Endothelial cell of umbilical vein (primary cell): ENCODE results near the gene MICA. TPM values are rescaled to one million over a fixed set of nuclear protein-coding genes. Genes with fewer than 3 reads are reported as not detected.

Experiments used
- BruUV-seq: library from RNA; stranded (reverse); fragments of 400-500 nt; replicated peaks from 2 replicates; lab custom pipeline; 2021; lab: Mats Ljungman, UMichigan
- CTCF ChIA-PET: fragments of 300-600, 350-600 bp; sonication (Branson Sonifier 250); formaldehyde crosslinking; loops from one replicate; lab custom pipeline; 2021; ENCODE audit warnings: antibody characterized with exemption, inconsistent platforms; lab: Charles Lee
- POLR2A ChIA-PET: fragments of 300-600, 350-600 bp; sonication (Branson Sonifier 250); formaldehyde crosslinking; loops from one replicate; lab custom pipeline; 2021; ENCODE audit warnings: antibody characterized with exemption, inconsistent platforms; lab: Charles Lee
- DNase-seq: peaks from one replicate; pipeline ENCODE4 v3.0.0-alpha.2; 2011; ENCODE audit warnings: low read depth, low spot score
- FAIRE-seq: peaks from 2 replicates; lab custom pipeline; 2011; peaks lifted over from hg19 to GRCh38; lab: Jason Lieb, UNC
- H2AFZ ChIP-seq: 2 replicates; pipeline ENCODE4 v1.6.0; 2012; ENCODE audit warnings: low read depth, low read length, control low read depth, inconsistent platforms
- H3K27ac ChIP-seq: 2 replicates; pipeline ENCODE4 v1.5.1; 2011; ENCODE audit warnings: low read depth, mild to moderate bottlenecking, control low read depth, low read length, moderate library complexity; ENCODE audit not compliant: insufficient read depth
- H3K27me3 ChIP-seq, 2 experiments: 2 replicates each; pipeline versions ENCODE4 v1.6.0 to v1.6.1; 2011; ENCODE audit warnings: low read length in 2 of 2, mixed read lengths in 1 of 2; ENCODE audit not compliant: control insufficient read depth in 2 of 2, insufficient read depth in 2 of 2
- H3K36me3 ChIP-seq, 2 experiments: 2 replicates in 1 of 2; 3 replicates in 1 of 2; pipeline ENCODE4 v1.5.1; 2011; ENCODE audit warnings: low read length in 2 of 2, mild to moderate bottlenecking in 1 of 2, moderate library complexity in 1 of 2; ENCODE audit not compliant: control insufficient read depth in 2 of 2, insufficient read depth in 2 of 2; ENCODE audit errors: extremely low read depth in 1 of 2
- H3K4me1 ChIP-seq: 3 replicates; pipeline ENCODE4 v1.5.1; 2011; ENCODE audit warnings: mild to moderate bottlenecking, low read length; ENCODE audit not compliant: control insufficient read depth, insufficient read depth; ENCODE audit errors: extremely low read depth
- H3K4me2 ChIP-seq: 2 replicates; pipeline ENCODE4 v1.6.1; 2011; ENCODE audit warnings: low read length, control low read depth, mixed read lengths; ENCODE audit not compliant: insufficient read depth
- H3K4me3 ChIP-seq, 3 experiments: fragments of 200-600 bp in 1 of 3; sonication (generic), shearing (Covaris generic) in 1 of 3; replicated peaks in 1 of 3; 2 replicates each; pipeline ENCODE4 v1.5.1; 2011 to 2016; ENCODE audit warnings: control low read depth in 3 of 3, low read length in 3 of 3, mild to moderate bottlenecking in 2 of 3, inconsistent platforms in 1 of 3, low read depth in 1 of 3, moderate library complexity in 1 of 3; ENCODE audit not compliant: insufficient read depth in 1 of 3
- H3K79me2 ChIP-seq: 2 replicates; pipeline ENCODE4 v1.6.0; 2012; ENCODE audit warnings: low read length, inconsistent platforms; ENCODE audit not compliant: control insufficient read depth, insufficient read depth
- H3K9ac ChIP-seq: replicated peaks from 2 replicates; pipeline ENCODE3; 2011; ENCODE audit warnings: low read length, control low read depth; ENCODE audit not compliant: insufficient read depth; ENCODE audit errors: extremely low read depth
- H3K9me1 ChIP-seq: replicated peaks from 3 replicates; pipeline ENCODE4 v1.6.0; 2011; ENCODE audit warnings: mild to moderate bottlenecking, low read length; ENCODE audit not compliant: control insufficient read depth, insufficient read depth; ENCODE audit errors: extremely low read depth
- H3K9me3 ChIP-seq: replicated peaks from 2 replicates; pipeline ENCODE4 v1.5.1; 2012; ENCODE audit warnings: low read length, inconsistent platforms; ENCODE audit not compliant: control insufficient read depth, insufficient read depth
- H4K20me1 ChIP-seq: replicated peaks from 2 replicates; pipeline ENCODE3; 2011; ENCODE audit warnings: mild to moderate bottlenecking, low read length; ENCODE audit not compliant: control insufficient read depth, insufficient read depth; ENCODE audit errors: extremely low read depth
- CTCF ChIP-seq, 2 donors: IDR thresholded peaks; 1 replicate in 1 of 2; 2 replicates in 1 of 2; pipeline ENCODE4 v1.5.1; 2011; ENCODE audit warnings: low read length in 2 of 2, mild to moderate bottlenecking in 2 of 2, moderate library complexity in 2 of 2, control low read depth in 1 of 2, inconsistent platforms in 1 of 2, low read depth in 1 of 2; ENCODE audit not compliant: insufficient read depth in 1 of 2; ENCODE audit errors: extremely low read depth in 1 of 2
- EZH2 ChIP-seq: IDR thresholded peaks from 2 replicates; pipeline ENCODE4 v1.6.1; 2012; ENCODE audit warnings: borderline replicate concordance, low read depth, mild to moderate bottlenecking, moderate library complexity, low read length, inconsistent platforms; ENCODE audit not compliant: severe bottlenecking
- FOS ChIP-seq: IDR thresholded peaks from 2 replicates; pipeline ENCODE4 v1.6.1; 2011; ENCODE audit warnings: mild to moderate bottlenecking, low read length, moderate library complexity, borderline replicate concordance; ENCODE audit not compliant: insufficient read depth
- GATA2 ChIP-seq: IDR thresholded peaks from 2 replicates; pipeline ENCODE4 v1.7.0; 2011; ENCODE audit warnings: low read depth, mild to moderate bottlenecking, moderate library complexity, mixed read lengths, low read length; ENCODE audit not compliant: insufficient read length, insufficient read depth
- JUN ChIP-seq: IDR thresholded peaks from 2 replicates; pipeline ENCODE4 v1.6.1; 2011; ENCODE audit warnings: borderline replicate concordance, low read depth; ENCODE audit not compliant: insufficient read length, insufficient read depth
- MAX ChIP-seq: IDR thresholded peaks from 2 replicates; pipeline ENCODE4 v1.6.1; 2011; ENCODE audit not compliant: insufficient read depth, insufficient read length
- MYC ChIP-seq: IDR thresholded peaks from one replicate; pipeline ENCODE4 v1.6.1; 2011; ENCODE audit warnings: mild to moderate bottlenecking, low read depth, low read length
- POLR2A ChIP-seq: IDR thresholded peaks from 2 replicates; pipeline ENCODE4 v1.6.1; 2012; ENCODE audit warnings: low read depth, mild to moderate bottlenecking, control low read depth, low read length
- POLR2AphosphoS5 ChIP-seq: IDR thresholded peaks from 2 replicates; pipeline ENCODE4 v1.6.1; 2012; ENCODE audit warnings: low read depth, mild to moderate bottlenecking, control low read depth, low read length, moderate library complexity; ENCODE audit not compliant: insufficient read depth
- dilution Hi-C: fragments of 300-500 bp; cut with MboI; formaldehyde crosslinking; loops from one replicate; pipeline ENCODE4 v1.15.0; 2019; ENCODE audit warnings: low sequenced_read_pairs; ENCODE audit not compliant: extremely low pct_ligation_motif_present
- intact Hi-C: fragments of 100-400 bp; cut with micrococcal nuclease; formaldehyde crosslinking; loops from one replicate; pipeline ENCODE4 v1.10.0; 2022
- polyA plus RNA-seq, 4 experiments: library from polyadenylated mRNA; depleted of rRNA in 3 of 4; stranded (reverse) in 3 of 4; unstranded in 1 of 4; fragments of >200 nt; gene quantifications; 2 replicates each; pipeline versions ENCODE4 v1.2.1 to v1.2.3, GENCODE V29; 2011 to 2012; ENCODE audit warnings: missing spikeins in 1 of 4
- total RNA-seq: library from RNA; stranded (reverse); gene quantifications from 2 replicates; pipeline ENCODE4 v1.2.3, GENCODE V29; 2021

Gene MICA
- total and polyA plus RNA-seq, 2 donors (not counting 3 experiments of a cell fraction or from before 2014, with no cell fraction given): 42.5 to 99.3 TPM

GRCh38 chr6:31450751-31451150 is 47.4 kb downstream of the MICA start:
- dilution Hi-C loops: no loop called here
- FAIRE-seq: no peak

More at GRCh38 chr6:31450751-31451150, 47.4 kb downstream of the MICA start:
- no peak for DNase-seq
- Histone ChIP-seq H3K9me1 (no peaks in the 10 kb centered on the region), H3K4me3 (no peak overlapping the region), H3K4me2 (no peak overlapping the region), H3K4me1 (no peaks in the 10 kb centered on the region), H3K27me3 (peaks cover 18 to 39% of the 10 kb centered on the region in 2 experiments), H3K9me3 (no peaks in the 10 kb centered on the region), H3K79me2 (no peaks in the 10 kb centered on the region), H3K9ac (no peak overlapping the region), H2AFZ (no peak overlapping the region), H3K27ac (no peak overlapping the region), H3K36me3 (no peaks in the 10 kb centered on the region), H4K20me1 (no peaks in the 10 kb centered on the region)
- CTCF ChIA-PET: no interaction called here
- TF ChIP-seq EZH2 (no peak), GATA2 (no peak), CTCF (IDR thresholded peaks at IDR 0.05; ENCODE audit: extremely low read depth in 1 of 2, insufficient read depth in 1 of 2, low read depth in 1 of 2, low read length in 2 of 2) (no peak), POLR2A (no peak), MYC (no peak), MAX (no peak), FOS (no peak), JUN (no peak), POLR2AphosphoS5 (no peak)
- intact Hi-C loops: no loop called here
- BruUV-seq: no TSS peak
- POLR2A ChIA-PET: no interaction called here
